OCI-LY1 (cell line): Measurements from ENCODE around the gene TOR1A.

Experiments used
- H2AFZ ChIP-seq: fragments of 200-600 bp; sonication (generic), shearing (Covaris generic); 2 replicates; pipeline ENCODE4 v1.6.0; 2014; ENCODE audit warnings: antibody characterized with exemption, mild to moderate bottlenecking, low read length
- H3F3A ChIP-seq: fragments of 200-600 bp; sonication (generic), shearing (Covaris generic); 2 replicates; pipeline ENCODE4 v1.6.0; 2014; ENCODE audit warnings: mild to moderate bottlenecking, antibody characterized with exemption, low read length, moderate library complexity; ENCODE audit not compliant: insufficient read depth
- H3K27ac ChIP-seq: fragments of 200-600 bp; sonication (generic); 2 replicates; pipeline ENCODE4 v1.5.1; 2014; ENCODE audit warnings: low read length, mixed run types, mild to moderate bottlenecking, low read depth; ENCODE audit not compliant: poor library complexity, severe bottlenecking
- H3K27me3 ChIP-seq: fragments of 200-600 bp; sonication (generic); 2 replicates; pipeline ENCODE4 v1.6.0; 2014; ENCODE audit warnings: antibody characterized with exemption, mild to moderate bottlenecking, low read length, moderate library complexity; ENCODE audit not compliant: insufficient read depth
- H3K36me3 ChIP-seq: fragments of 200-600 bp; sonication (generic); 2 replicates; pipeline ENCODE4 v1.6.1; 2014; ENCODE audit warnings: mild to moderate bottlenecking, antibody characterized with exemption, low read length, moderate library complexity, mixed read lengths; ENCODE audit not compliant: insufficient read depth
- H3K4me1 ChIP-seq: fragments of 200-600 bp; sonication (generic); 2 replicates; pipeline ENCODE4 v1.5.1; 2014; ENCODE audit warnings: mild to moderate bottlenecking, low read length, moderate library complexity; ENCODE audit not compliant: insufficient read depth, severe bottlenecking
- H3K4me2 ChIP-seq: fragments of 200-600 bp; sonication (generic), shearing (Covaris generic); 2 replicates; pipeline ENCODE4 v1.6.1; 2014; ENCODE audit warnings: low read length
- H3K4me3 ChIP-seq: fragments of 200-600 bp; sonication (generic); 2 replicates; pipeline ENCODE4 v1.5.1; 2014; ENCODE audit warnings: low read length, low read depth, mild to moderate bottlenecking, mixed read lengths; ENCODE audit not compliant: poor library complexity, severe bottlenecking
- H3K79me2 ChIP-seq: fragments of 200-600 bp; shearing (Covaris generic); 2 replicates; pipeline ENCODE4 v1.6.1; 2016; ENCODE audit warnings: mixed run types, low read length, mixed read lengths; ENCODE audit not compliant: insufficient read depth
- H3K9ac ChIP-seq: fragments of 200-600 bp; sonication (generic), shearing (Covaris generic); 2 replicates; pipeline ENCODE4 v1.6.1; 2014; ENCODE audit warnings: mild to moderate bottlenecking, low read length, mixed read lengths
- H3K9me2 ChIP-seq: fragments of 200-600 bp; sonication (generic), shearing (Covaris generic); 2 replicates; pipeline ENCODE4 v1.6.1; 2014; ENCODE audit warnings: low read depth, mild to moderate bottlenecking, low read length, mixed read lengths
- H3K9me3 ChIP-seq: fragments of 200-600 bp; shearing (Covaris generic); 2 replicates; pipeline ENCODE4 v1.6.1; 2014; ENCODE audit warnings: low read length, mixed read lengths
- H4K20me1 ChIP-seq: fragments of 200-600 bp; sonication (generic), shearing (Covaris generic); 2 replicates; pipeline ENCODE4 v1.6.0; 2016; ENCODE audit warnings: mild to moderate bottlenecking, low read length; ENCODE audit not compliant: insufficient read depth
- CTCF ChIP-seq: fragments of 200-600 bp; sonication (generic), shearing (Covaris generic); IDR thresholded peaks from 2 replicates; pipeline ENCODE4 v1.5.1; 2017; ENCODE audit warnings: mild to moderate bottlenecking, antibody characterized with exemption, low read length, moderate library complexity, mixed read lengths
- EZH2 ChIP-seq: fragments of 200-600 bp; sonication (generic), shearing (Covaris generic); IDR thresholded peaks from 2 replicates; pipeline ENCODE4 v1.8.0; 2017; ENCODE audit warnings: borderline replicate concordance, mixed run types, mild to moderate bottlenecking, antibody characterized with exemption, low read length, moderate library complexity, mixed read lengths

TOR1A gene

GRCh38 chr9:129863059-129863690, 39.2 kb upstream of the TOR1A start:
- Histone ChIP-seq H3K4me3 (no peak overlapping the region), H3F3A (no peaks in the 10 kb centered on the region), H3K36me3 (peaks cover 9% of the 10 kb centered on the region; the same call in 1 of the 2 replicates), H3K79me2 (no peaks in the 10 kb centered on the region), H4K20me1 (no peaks in the 10 kb centered on the region), H3K27ac (no peak overlapping the region), H3K9me3 (no peaks in the 10 kb centered on the region), H3K27me3 (no peaks in the 10 kb centered on the region), H3K9me2 (no peaks in the 10 kb centered on the region), H2AFZ (no peak overlapping the region), H3K4me1 (no peaks in the 10 kb centered on the region), H3K9ac (no peak overlapping the region), H3K4me2 (no peak overlapping the region)
- TF ChIP-seq CTCF (no peak), EZH2 (no peak)

- no peak overlapping the region for H3K4me2 ChIP-seq
- H3K36me3 ChIP-seq: peaks cover 9% of the 10 kb centered on the region; the same call in 1 of the 2 replicates
- no peak overlapping the region for H3K4me3 ChIP-seq
- no peaks in the 10 kb centered on the region for H3K9me3 ChIP-seq
- no peaks in the 10 kb centered on the region for H3K4me1 ChIP-seq
- H3K9ac ChIP-seq: no peak overlapping the region
- H4K20me1 ChIP-seq: no peaks in the 10 kb centered on the region
- H3K27me3 ChIP-seq: no peaks in the 10 kb centered on the region
- H3K27ac ChIP-seq: no peak overlapping the region
- TF ChIP-seq EZH2 (no peak), CTCF (no peak)
- no peak overlapping the region for H2AFZ ChIP-seq
- no peaks in the 10 kb centered on the region for H3K9me2 ChIP-seq
- H3F3A ChIP-seq: no peaks in the 10 kb centered on the region
- no peaks in the 10 kb centered on the region for H3K79me2 ChIP-seq
These were observed 37.5 kb upstream of the TOR1A start for GRCh38 chr9:129861447-129861827.

- H3K36me3 ChIP-seq: peaks cover 9% of the 10 kb centered on the region; the same call in 1 of the 2 replicates
- no peaks in the 10 kb centered on the region for H3K27me3 ChIP-seq
- TF ChIP-seq EZH2 (no peak), CTCF (no peak)
- H3K9ac ChIP-seq: no peak overlapping the region
- H2AFZ ChIP-seq: no peak overlapping the region
- H3K79me2 ChIP-seq: no peaks in the 10 kb centered on the region
- no peaks in the 10 kb centered on the region for H3K9me2 ChIP-seq
- no peak overlapping the region for H3K27ac ChIP-seq
- H3K4me3 ChIP-seq: no peak overlapping the region
- H4K20me1 ChIP-seq: no peaks in the 10 kb centered on the region
- no peak overlapping the region for H3K4me2 ChIP-seq
- H3F3A ChIP-seq: no peaks in the 10 kb centered on the region
- H3K9me3 ChIP-seq: no peaks in the 10 kb centered on the region
- no peaks in the 10 kb centered on the region for H3K4me1 ChIP-seq
These were observed 36.9 kb upstream of the TOR1A start for GRCh38 chr9:129860653-129861446.
